HEK293T (cell line): ENCODE measurements around the gene INHBC.

Experiments used
- CTCF ChIA-PET: fragments of 350-600 bp; formaldehyde crosslinking; extraction: SDS; loops from one replicate; lab custom pipeline; 2021; ENCODE audit warnings: antibody characterized with exemption, inconsistent platforms; lab: Yijun Ruan, JAX
- POLR2A ChIA-PET: fragments of 350-600 bp; formaldehyde crosslinking; extraction: SDS; loops from one replicate; lab custom pipeline; 2020; ENCODE audit warnings: antibody characterized with exemption, inconsistent platforms; lab: Yijun Ruan, JAX
- DNase-seq: peaks from one replicate; pipeline ENCODE4 v3.0.0; 2012; ENCODE audit warnings: mixed read lengths; ENCODE audit errors: extremely low spot score
- ARNT ChIP-seq: fragments of 450-650 bp; IDR thresholded peaks from 2 replicates; pipeline ENCODE4 v1.6.1; 2017; ENCODE audit warnings: mild to moderate bottlenecking
- BHLHE40 ChIP-seq: fragments of 450-650 bp; IDR thresholded peaks from 2 replicates; pipeline ENCODE4 v1.6.1; 2016; ENCODE audit warnings: mild to moderate bottlenecking, moderate library complexity, borderline replicate concordance
- CTBP1 ChIP-seq: fragments of 450-650 bp; IDR thresholded peaks from 2 replicates; pipeline ENCODE4 v1.6.1; 2016; ENCODE audit warnings: borderline replicate concordance
- ELF4 ChIP-seq: fragments of 450-650 bp; IDR thresholded peaks from 2 replicates; pipeline ENCODE4 v1.6.1; 2017; ENCODE audit warnings: antibody characterized with exemption
- FOXA1 ChIP-seq: fragments of 450-650 bp; IDR thresholded peaks from 2 replicates; pipeline ENCODE4 v1.6.1; 2016; ENCODE audit warnings: mild to moderate bottlenecking
- FOXK2 ChIP-seq: fragments of 450-650 bp; IDR thresholded peaks from 2 replicates; pipeline ENCODE4 v1.6.1; 2016; ENCODE audit warnings: mild to moderate bottlenecking
- FOXM1 ChIP-seq: fragments of 450-650 bp; IDR thresholded peaks from 2 replicates; pipeline ENCODE4 v1.6.1; 2017; ENCODE audit warnings: mild to moderate bottlenecking, borderline replicate concordance
- HDGF ChIP-seq: fragments of 450-650 bp; IDR thresholded peaks from 2 replicates; pipeline ENCODE4 v1.6.1; 2017; ENCODE audit warnings: antibody characterized with exemption, borderline replicate concordance
- L3MBTL2 ChIP-seq: fragments of 450-650 bp; conservative IDR thresholded peaks from 2 replicates; pipeline ENCODE4 v1.6.1; 2016; ENCODE audit warnings: mild to moderate bottlenecking
- LEF1 ChIP-seq: fragments of 450-650 bp; IDR thresholded peaks from 2 replicates; pipeline ENCODE4 v1.6.1; 2017; ENCODE audit warnings: mild to moderate bottlenecking, borderline replicate concordance
- NFRKB ChIP-seq: fragments of 450-650 bp; IDR thresholded peaks from 2 replicates; pipeline ENCODE4 v1.6.1; 2016; ENCODE audit warnings: mild to moderate bottlenecking, moderate library complexity
- SP1 ChIP-seq: fragments of 450-650 bp; IDR thresholded peaks from 2 replicates; pipeline ENCODE4 v1.6.1; 2017
- SUZ12 ChIP-seq: fragments of 450-650 bp; IDR thresholded peaks from 2 replicates; pipeline ENCODE4 v1.6.1; 2016; ENCODE audit warnings: mild to moderate bottlenecking
- TARDBP ChIP-seq: fragments of 450-650 bp; IDR thresholded peaks from 2 replicates; pipeline ENCODE4 v1.6.1; 2016
- ZNF384 ChIP-seq: fragments of 450-650 bp; IDR thresholded peaks from 2 replicates; pipeline ENCODE4 v1.6.1; 2016
- TF ChIP-seq, protein P1 (sequence below): fragments of 450-650 bp; IDR thresholded peaks from 2 replicates; pipeline ENCODE4 v1.6.1; 2016

The INHBC gene

DNA sequence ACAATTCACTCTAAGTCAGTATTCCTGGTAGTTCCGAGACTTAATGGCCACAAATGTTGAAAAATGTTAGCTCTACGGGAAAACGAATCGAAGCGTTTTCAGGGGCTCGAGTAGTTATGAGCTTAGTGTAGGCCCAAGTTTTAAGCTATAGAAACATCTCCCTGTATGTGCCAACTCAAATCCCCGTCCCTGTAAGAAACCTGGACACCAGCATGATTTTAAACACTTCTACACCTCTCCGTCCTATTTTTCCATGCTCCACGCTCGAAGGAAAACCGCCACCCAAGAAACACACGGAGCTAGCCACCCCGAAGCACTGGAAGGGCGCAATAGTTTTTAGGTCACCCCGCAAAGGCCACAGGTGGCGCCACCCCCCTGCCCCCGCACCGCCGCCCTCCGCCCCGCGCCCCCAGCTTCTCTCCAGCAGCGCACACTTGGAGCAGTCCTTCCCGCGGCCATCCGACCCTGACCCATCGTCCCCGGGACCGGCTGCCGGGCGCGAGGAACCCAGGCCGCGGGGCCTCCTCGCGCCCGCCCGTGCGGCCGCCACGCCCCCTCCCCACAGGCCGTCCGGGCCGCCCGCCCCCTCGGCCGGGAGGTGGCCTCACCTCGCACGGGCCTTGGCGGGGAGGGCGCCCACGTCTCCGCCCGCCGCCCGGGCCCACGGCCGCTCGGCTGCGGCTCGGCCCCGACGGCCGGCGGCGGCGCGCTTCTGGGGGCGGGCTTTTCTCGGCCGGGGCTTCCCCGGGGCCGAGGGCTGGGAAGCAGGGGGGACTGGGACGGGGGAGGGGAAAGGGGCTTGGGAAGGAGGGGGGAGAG lies 4.3 kb upstream of the INHBC start:
- TF ChIP-seq ELF4 (no peak), LEF1 (no peak), TARDBP (no peak), CTBP1 (no peak), FOXM1 (0 out of 2 replicates have a peak, but pooled peaks have one; percentile 26), NFRKB (no peak), ARNT (no peak), L3MBTL2 (0 out of 2 replicates have a peak, but pooled peaks have one; percentile 18), ZNF384 (no peak)
- peak; percentile 70 for DNase-seq
- ChIA-PET CTCF (interaction anchor here (0.8 to 1.1 kb wide), 3 partner anchors 22 to 88 kb away, joined by 3 to 4 read pairs (median 3); partner anchors contain the start of gene INHBE), POLR2A (interaction anchor here (0.7 to 3.7 kb wide), 12 partner anchors 9 to 131 kb away, joined by 3 to 27 read pairs (median 4); partner anchors contain the start of gene INHBE)

DNA sequence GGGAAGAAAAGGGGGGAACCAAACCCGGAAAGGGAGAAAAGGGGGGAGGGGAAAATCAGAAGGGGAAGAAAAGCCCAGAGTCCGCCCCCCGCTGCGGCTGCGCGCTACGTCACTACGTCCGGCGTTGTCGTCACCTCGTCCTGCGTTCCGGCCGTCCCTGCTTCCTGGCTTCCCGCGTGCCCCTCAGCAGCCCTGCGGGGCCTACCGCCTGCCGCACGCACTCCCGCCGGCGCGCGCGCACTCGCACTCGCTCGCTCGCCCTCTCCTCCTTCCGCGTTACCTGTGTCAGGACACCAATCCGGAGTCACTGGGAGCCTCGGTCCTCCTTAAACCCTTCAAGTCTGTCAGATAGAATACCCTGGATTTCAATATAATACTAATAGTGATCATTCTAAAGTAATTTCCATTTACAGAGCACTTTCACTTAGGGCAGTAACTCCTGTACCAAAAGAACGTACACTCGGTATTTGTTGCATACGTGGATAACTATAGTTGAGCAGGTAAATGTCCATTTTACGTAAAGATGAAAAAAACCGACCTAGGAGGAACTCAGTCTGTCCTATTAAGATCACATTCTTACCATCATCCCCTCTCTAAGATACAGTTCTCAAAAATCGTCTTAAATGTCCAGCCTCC lies 3.5 kb upstream of the INHBC start, which contains the start of gene R3HDM2:
Gene R3HDM2, minus strand, starts transcription at position 113 of the 636 bp plus-strand sequence. CDS start 120,615 bp downstream, outside the sequence.
- ChIA-PET POLR2A (interaction anchor here (2.4 to 3.7 kb wide), 3 partner anchors 21 to 24 kb away, joined by 9 to 27 read pairs (median 23); partner anchors contain the start of gene INHBE), CTCF (no interaction called here)
- DNase-seq = peak; percentile 97
- TF ChIP-seq ELF4 = peak; percentile 44; the same call in 1 of the 2 replicates
- peak; percentile 91 for TF ChIP-seq L3MBTL2
- TF ChIP-seq CTBP1 = no peak

DNA sequence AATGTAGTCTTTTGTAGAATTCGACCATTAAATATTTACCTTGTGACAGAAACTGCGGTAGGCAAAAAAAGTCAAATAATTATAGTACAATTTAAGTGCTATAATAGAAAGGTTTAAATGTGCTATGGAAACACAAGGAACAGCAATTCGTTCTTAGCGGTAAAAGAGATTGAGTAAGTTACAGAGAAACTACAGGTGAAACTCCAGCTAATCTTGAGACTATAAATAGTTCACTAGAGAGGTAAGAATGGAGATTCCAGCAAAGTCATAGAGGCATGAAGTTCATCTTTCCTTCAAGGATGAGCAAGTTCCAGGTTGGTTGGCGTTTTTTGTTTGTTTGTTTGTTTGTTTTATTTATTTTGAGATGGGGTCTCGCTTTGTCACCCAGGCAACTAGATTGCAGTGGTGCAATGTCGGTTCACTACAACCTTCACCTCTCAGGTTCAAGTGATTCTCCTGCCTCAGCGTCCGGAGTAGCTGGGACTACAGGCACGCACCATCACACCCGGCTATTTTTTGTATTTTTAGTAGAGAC lies 2.9 kb upstream of the INHBC start:
- TF ChIP-seq FOXA1 = no peak
- TF ChIP-seq NFRKB = no peak
- TF ChIP-seq, protein P1, sequence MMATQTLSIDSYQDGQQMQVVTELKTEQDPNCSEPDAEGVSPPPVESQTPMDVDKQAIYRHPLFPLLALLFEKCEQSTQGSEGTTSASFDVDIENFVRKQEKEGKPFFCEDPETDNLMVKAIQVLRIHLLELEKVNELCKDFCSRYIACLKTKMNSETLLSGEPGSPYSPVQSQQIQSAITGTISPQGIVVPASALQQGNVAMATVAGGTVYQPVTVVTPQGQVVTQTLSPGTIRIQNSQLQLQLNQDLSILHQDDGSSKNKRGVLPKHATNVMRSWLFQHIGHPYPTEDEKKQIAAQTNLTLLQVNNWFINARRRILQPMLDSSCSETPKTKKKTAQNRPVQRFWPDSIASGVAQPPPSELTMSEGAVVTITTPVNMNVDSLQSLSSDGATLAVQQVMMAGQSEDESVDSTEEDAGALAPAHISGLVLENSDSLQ = no peak
- TF ChIP-seq CTBP1 = no peak
- no peak for TF ChIP-seq HDGF
- no peak for TF ChIP-seq LEF1
- TF ChIP-seq ZNF384 = no peak
- no peak for TF ChIP-seq L3MBTL2
- TF ChIP-seq FOXK2 = no peak
- TF ChIP-seq TARDBP = no peak
- TF ChIP-seq ELF4 = no peak
- no peak for TF ChIP-seq FOXM1
- no peak for TF ChIP-seq ARNT
- TF ChIP-seq SUZ12 = no peak
- no peak for TF ChIP-seq SP1
- no peak for TF ChIP-seq BHLHE40
- CTCF ChIA-PET = interaction anchor here (0.7 kb wide), 1 partner anchor 437 kb away, joined by 3 read pairs; no protein-coding TSS in a partner anchor
- no peak for DNase-seq
- POLR2A ChIA-PET = interaction anchor here (0.9 to 2.4 kb wide), 2 partner anchors 21 to 24 kb away, joined by 3 to 9 read pairs; partner anchors contain the start of gene INHBE

DNA sequence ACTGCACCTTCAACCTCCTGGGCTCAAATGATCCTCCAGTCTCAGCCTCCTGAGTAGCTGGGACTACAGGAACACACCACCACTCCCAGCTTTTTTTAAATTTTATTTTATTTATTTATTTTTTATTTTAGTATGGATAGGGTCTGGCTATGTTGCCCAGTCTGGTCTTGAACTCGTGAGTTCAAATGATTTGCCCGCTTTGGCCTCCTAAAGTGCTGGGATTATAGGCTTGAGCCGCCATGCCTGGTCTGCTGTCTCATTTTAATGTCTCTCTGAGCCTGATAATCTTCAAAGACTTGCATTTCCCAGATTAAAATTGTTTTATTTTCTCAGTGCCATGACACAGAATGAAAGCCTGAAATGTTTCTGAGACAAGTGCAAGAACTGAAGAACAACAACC lies 1.2 kb upstream of the INHBC start:
- TF ChIP-seq FOXK2 (no peak), ELF4 (no peak), HDGF (no peak), FOXA1 (no peak), CTBP1 (no peak), SUZ12 (no peak), ARNT (no peak), FOXM1 (no peak), TARDBP (no peak), SP1 (no peak), ZNF384 (no peak), BHLHE40 (no peak), L3MBTL2 (no peak), NFRKB (no peak), LEF1 (no peak)
- TF ChIP-seq, protein P1 = no peak
- CTCF ChIA-PET = interaction anchor here (1.6 kb wide), 1 partner anchor 19 kb away, joined by 7 read pairs; no protein-coding TSS in a partner anchor
- POLR2A ChIA-PET = interaction anchor here (2.4 to 2.9 kb wide), 2 partner anchors 22 to 25 kb away, joined by 9 to 11 read pairs; partner anchors contain the start of genes GLI1 and INHBE
- no peak for DNase-seq

DNA sequence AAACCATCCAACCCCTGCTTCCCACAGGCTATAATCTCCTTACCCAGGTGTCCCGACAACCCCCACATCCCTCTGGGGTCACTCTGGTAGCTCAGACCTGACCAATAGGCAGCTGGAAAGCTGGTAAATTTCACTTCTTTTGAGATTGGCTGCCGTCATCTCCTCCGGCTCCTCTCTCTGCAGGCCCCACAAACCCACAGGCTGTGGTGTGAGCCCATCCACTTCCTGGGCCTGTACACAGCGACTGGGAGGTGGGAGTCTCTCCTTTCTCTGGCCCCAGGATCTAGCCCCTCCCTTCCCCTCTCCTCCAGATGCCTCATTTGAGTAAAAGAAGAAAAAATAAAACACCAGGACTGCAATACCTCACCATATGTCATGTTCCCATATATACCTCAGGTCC lies 709 bp downstream of the INHBC start:
- TF ChIP-seq ELF4 (no peak), SP1 (no peak)
- POLR2A ChIA-PET = interaction anchor here (1.2 to 2.9 kb wide), 3 partner anchors 17 to 23 kb away, joined by 6 to 13 read pairs (median 11); partner anchors contain the start of genes GLI1 and INHBE
- CTCF ChIA-PET = interaction anchor here (0.6 to 0.8 kb wide), 2 partner anchors 17 to 798 kb away, joined by 4 to 5 read pairs; no protein-coding TSS in a partner anchor
- DNase-seq = no peak

DNA sequence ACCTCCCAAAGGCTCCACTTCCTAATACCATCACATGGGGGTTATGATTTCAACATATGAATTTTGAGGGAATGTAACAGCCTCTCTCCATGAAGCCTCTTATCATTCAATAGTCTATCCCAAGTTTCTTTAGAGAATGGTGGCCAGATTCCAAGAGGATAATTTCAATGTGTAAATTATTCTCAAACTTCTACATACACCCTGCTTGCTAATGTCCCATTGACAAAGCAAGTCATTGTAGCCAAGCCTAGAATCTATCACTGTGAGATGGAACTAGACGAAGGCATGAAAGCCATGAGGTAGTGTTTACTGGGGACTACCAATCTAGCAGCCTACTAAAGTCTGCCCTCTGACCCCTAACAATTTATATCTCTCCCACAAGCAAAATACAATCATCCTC lies 3.8 kb downstream of the INHBC start:
- no peak for DNase-seq
- ChIA-PET CTCF (no interaction called here), POLR2A (interaction anchor here (2.1 kb wide), 1 partner anchor 15 kb away, joined by 8 read pairs; no protein-coding TSS in a partner anchor)
- TF ChIP-seq FOXK2 = no peak
